LNCaP clone FGC (cell line): Measurements from ENCODE around the gene NOP53.

ENCODE experiments used
- DNase-seq: peaks from one replicate; pipeline ENCODE4 v3.0.0-alpha.2; 2011; ENCODE audit warnings: low read depth
- H3K4me3 ChIP-seq: 2 replicates; pipeline ENCODE4 v1.5.1; 2011; ENCODE audit warnings: mild to moderate bottlenecking, low read depth, low read length, control low read depth
- CTCF ChIP-seq: IDR thresholded peaks from 2 replicates; pipeline ENCODE4 v1.5.1; 2012; ENCODE audit warnings: mild to moderate bottlenecking; ENCODE audit not compliant: control insufficient read depth, insufficient read depth; ENCODE audit errors: extremely low read depth

Gene NOP53

GRCh38 chr19:47756627-47756929 is 11.2 kb downstream of the NOP53 start:
- TF ChIP-seq CTCF: no peak
- DNase-seq: no peak
- H3K4me3 ChIP-seq: no peak overlapping the region

- no peak overlapping the region for H3K4me3 ChIP-seq
- TF ChIP-seq CTCF: no peak
- DNase-seq: no peak
These were observed 11.7 kb downstream of the NOP53 start for GRCh38 chr19:47756953-47757608.

GRCh38 chr19:47757617-47758442 is 12.5 kb downstream of the NOP53 start:
- no peak for DNase-seq

GRCh38 chr19:47758443-47758804 is 13.1 kb downstream of the NOP53 start:
- no peak for DNase-seq
- H3K4me3 ChIP-seq: no peak overlapping the region
- no peak for TF ChIP-seq CTCF

More at GRCh38 chr19:47757617-47758442, 12.5 kb downstream of the NOP53 start:
- H3K4me3 ChIP-seq: no peak overlapping the region
- no peak for TF ChIP-seq CTCF

- TF ChIP-seq CTCF: no peak
- DNase-seq: no peak
- H3K4me3 ChIP-seq: no peak overlapping the region
These were observed 15.3 kb downstream of the NOP53 start for GRCh38 chr19:47760632-47760999.

GRCh38 chr19:47761566-47761965 is 16.2 kb downstream of the NOP53 start:
- no peak overlapping the region for H3K4me3 ChIP-seq
- TF ChIP-seq CTCF: no peak
- DNase-seq: no peak
